GM18858 (cell line): ENCODE data around the gene PLA2G6.

ENCODE experiments used
- ATAC-seq: cut with Tn5 transposase; IDR thresholded peaks from one replicate; pipeline ENCODE4 v1.9.1; 2021; ENCODE audit not compliant: unreplicated experiment

The PLA2G6 gene

DNA sequence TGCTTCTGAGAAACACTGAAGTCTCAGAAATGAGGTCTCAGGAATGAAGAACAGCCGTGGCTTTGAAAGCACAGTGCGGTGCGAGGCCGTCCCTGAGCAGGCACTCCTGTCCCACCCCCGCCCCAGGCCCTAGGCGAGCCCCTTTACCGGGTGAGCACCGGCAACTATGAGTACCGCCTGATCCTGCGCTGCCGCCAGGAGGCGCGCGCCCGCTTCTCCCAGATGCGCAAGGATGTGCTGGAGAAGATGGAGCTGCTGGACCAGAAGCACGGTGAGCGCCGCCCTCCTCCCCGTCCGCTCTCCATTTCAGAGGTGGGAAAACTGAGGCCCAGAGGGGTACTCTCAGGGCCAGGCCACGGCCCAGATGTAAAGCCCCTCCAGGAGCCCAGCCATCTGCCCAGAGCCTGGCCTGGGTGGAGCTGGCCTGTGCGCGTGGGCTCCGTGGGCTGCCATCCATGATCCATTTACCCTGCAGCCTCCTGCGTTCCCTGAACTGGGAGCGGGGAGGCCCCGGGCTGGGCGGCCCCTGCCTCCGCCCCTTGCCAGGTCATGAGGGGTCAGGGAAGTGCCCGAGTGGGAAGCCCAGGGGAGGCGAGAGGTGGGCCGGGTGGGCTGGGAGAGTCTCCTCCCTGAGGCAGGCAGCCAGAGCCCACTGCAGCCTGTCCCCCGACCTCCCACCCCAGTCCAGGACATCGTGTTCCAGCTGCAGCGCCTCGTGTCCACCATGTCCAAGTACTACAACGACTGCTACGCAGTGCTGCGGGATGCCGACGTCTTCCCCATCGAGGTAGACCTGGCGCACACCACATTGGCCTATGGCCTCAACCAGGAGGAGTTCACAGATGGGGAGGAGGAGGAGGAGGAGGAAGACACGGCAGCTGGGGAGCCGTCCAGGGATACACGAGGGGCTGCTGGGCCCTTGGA is 107.2 kb downstream of the PLA2G6 start:
- ATAC-seq = no peak

DNA sequence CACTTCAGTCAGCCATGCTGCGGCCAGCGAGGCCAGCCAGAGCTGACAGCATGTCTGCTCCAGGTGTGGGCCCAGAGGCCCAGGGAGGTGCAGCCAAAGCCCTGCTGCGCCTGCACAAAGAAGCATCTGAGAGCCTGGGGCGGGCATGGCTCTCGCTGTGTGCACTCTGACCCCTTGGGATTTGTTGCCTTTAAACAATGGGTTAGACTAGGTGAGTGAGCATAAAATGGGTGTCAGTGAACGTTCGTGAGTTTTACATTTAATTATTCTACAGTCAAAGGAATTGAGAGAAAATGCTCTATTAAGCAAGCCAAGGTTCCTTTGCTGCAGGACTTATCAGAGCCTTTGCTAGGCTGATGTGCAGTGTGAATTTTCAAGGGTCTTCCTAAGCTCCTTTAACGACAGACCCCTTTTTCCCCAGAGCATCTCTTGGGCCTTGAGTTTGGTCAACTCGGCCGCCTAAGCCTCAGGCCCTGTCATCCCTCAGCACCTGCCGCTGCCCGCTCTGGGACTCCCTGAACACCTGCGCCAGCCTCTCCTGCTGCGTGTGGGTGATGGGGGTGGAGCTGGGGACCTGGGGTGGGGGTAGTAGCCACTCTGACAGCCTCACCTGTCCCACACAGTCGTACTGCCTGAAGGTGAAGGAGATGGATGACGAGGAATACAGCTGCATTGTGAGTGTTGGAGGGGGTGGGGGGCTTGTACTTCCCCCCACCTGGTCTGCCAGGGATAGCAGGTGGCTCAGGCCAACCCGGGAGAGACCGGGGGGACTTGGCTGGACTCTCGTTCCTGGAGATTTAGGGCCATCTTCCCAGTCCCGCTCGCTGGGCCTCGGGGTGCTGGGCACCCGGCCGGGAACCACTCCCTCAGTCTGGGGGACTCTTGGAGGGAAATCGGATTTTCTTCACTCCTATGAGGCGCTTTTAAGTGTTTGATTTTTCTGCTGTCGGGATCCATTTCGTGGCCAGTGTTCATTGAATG is 108.2 kb downstream of the PLA2G6 start:
- ATAC-seq = no peak

DNA sequence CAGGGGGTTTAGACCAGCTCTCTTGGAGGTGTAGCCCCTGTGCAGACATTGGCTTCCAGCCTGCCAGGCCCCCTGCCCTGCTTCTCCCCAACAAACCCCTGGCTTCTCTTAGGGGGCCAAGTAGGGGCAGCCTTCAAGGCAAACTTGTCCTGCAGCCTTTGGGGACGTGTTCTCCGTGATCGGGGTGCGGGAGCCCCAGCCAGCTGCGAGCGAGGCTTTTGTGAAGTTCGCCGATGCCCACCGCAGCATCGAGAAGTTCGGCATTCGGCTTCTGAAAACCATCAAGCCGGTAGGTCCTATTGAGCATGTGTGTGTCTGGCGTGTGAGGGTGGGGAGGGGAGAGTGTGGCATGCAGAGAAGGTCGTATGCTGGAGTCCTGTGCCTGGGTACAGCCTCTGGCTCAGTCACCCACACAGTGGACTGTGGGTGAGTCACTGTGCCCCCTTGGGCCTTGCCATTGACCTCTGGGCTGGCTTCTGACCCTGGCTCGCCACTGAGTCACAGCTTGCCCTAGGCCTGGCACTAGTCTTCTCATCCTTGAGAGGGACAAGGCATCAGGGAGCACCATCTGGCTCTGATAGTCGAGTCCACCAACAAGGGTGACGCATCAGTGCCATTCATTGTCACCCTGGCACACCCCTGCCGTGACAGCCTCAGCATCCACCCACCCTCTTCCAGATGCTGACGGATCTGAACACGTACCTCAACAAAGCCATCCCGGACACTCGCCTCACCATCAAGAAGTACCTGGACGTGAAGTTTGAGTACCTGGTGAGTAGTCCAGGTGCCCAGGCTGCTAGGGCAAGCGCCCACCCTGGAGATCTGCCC is 109.1 kb downstream of the PLA2G6 start:
- no peak for ATAC-seq

DNA sequence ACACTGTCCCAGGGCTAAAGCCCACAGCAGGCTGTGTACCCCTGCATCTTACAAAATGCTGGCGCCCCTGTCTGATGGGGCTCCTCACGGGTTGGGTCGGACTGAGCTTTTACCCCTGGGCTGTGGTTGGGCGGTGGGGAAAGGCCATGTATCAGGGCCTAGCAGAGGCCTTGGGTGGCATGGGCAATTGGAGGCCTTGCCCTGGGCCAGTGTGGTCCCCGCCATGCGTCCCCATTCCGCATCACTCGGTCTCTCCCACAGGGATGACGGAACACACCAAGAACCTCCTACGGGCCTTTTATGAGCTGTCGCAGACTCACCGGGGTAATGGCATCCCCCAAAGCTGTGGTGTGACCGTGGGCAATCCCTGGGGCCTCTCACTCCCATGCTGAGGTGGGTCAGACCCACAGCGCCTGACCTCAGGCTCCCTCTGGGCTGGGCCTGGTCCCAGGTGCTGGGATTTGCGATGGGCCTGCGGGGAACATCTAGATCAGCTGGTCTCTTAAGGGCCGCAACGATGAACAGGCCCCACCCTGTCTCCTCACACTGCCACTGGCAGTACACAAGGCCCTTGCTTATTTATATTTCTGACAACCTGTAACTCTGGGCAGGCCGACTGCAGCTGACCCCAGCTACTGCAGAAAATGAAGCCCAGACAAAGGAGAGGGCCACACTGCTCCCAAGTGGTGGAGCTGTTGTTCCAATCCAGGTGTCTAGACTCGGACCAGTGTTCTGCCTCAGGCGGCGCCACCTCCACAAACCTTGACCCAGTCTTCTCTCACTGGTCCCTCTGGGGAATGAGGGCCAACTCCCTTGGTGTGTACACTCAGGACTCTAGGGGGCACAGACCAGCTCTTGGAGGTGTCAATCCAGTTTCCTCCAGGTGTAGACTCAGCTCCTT is 110.0 kb downstream of the PLA2G6 start:
- ATAC-seq = no peak

DNA sequence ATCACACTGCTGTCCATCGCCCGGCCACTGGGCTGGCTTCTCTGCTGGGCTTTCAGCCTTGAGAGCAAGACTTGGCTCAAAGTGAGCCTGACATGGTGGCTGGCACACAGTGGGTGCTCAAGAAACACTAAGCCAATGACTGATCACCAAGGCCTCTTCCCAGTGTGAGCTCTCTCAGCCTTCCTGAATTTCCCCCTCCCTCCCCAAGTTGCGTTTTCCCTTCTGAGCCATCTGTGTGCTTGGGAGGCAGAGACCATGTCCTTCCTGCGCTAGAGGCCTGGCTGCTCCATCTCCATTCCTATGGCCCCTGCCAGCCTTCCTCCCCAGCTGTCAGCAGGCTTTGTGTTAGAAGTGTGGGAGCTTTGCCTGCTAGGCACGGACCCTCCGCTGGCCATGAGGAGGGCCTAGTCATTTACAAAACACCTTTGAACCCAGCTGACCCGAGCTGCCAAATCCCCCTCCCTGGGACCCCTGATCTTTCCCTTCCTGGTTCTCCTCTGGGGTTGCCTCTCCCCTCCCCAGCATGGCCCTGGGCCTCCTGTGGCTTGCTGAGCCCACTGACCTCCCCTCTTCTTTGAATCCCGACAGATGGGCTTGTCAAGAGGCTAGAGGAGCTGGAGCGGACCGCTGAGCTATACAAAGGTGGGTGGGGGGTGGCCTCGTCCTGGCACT is 111.2 kb downstream of the PLA2G6 start:
- ATAC-seq = no peak

DNA sequence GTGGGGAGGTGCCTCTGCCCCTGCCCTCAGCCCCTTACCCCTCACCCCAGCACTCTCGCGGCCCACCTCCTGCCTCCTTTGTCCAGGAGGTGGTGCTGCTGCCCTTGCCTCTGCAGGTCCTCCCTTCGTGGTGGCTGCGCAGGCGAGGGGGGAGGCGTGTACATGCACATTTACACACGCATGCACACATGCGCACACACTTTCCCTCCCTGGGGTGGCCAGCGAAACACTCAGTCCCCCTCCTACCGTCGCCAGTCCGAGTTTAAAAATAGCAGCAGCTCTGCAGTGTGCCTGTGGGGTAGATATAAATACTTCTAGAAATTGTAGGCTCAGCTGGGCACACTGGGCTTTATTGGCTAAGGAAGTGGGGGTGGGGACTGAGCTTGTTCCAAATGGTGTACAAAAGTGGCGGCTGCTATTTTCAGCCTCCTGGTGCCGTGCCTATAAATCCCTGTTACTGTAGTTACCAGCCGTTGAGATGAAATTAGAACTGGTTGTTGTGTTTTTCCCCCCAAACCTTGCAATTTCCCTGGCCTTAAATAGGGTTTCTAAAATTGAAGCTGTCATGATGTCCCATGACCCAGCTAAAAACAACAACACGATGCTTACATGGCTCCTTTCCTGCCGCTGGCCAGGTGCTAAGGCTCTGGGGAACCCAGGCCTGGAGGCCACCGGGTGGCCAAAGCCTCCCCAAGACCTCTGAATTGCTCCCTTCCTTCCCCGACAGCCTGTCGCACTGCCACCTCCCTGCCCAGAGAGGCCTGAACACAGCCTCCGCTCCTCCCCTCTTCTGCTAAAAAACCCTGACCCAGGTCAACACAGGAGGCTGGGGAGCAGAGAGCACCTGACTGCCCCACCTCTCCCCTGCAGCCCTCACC is 112.0 kb downstream of the PLA2G6 start:
- ATAC-seq = no peak

DNA sequence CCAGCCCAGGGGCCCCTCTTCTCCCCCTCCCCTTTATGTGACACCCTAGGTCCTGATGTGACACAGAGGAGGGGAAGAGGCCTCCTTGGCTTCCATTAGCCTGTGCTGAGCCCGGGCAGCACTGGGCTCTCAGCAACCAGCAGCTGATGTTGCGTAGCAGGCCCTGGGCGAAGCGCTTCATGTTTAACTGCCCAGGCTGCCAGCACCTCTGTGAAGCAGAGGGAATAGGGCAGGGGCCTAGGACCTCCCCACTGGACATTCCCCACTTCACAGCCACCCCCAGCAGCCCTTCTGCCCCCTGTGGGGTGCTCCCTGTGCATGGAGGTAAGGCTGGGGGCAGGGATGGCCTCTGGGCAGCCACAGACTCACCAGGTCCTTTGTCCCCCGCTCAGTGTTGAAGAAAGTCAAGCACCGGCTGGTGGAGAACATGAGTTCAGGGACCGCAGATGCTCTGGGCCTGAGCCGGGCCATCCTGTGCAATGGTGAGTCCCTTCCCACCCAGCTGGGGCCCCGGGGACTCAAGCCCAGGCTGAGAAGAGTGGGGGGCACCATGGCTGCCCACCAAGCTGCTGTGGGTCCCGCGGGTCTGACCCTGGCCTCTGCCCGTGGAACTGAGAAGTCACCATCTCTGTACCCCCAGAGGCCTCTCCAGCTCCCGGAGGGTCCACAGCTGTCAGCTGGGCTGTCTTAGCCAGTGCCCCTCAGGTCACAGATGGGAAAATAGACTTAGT is 112.8 kb downstream of the PLA2G6 start:
- no peak for ATAC-seq

DNA sequence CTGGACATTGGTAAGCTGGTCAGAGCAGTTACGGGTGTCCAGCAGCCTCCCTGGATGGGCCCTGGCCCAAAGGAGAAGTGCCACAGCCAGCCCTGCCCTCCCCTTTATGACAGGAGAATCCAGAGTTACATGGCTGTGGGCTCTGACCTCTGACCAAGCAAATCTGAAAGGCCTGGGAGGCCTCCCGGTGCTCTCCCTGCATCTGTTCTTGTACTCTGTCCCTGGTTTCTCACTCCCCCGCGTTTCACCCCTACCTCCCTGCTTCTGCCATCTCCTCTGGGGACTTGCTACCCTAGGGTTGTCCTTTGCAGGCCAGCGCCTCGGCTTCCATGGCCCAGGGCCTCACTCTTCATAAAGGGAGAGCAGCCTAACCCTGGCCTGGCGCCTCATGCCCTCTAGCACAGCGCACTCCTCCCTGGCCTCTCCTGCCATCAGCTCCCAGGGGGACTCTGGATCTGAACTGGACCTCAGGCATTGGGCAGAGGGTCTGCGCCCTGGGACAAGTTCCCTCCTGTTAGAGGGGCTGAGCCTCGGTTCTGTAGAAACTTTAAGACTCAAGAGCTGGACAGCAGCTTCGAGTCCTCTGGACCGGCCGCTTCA is 113.8 kb downstream of the PLA2G6 start:
- no peak for ATAC-seq

DNA sequence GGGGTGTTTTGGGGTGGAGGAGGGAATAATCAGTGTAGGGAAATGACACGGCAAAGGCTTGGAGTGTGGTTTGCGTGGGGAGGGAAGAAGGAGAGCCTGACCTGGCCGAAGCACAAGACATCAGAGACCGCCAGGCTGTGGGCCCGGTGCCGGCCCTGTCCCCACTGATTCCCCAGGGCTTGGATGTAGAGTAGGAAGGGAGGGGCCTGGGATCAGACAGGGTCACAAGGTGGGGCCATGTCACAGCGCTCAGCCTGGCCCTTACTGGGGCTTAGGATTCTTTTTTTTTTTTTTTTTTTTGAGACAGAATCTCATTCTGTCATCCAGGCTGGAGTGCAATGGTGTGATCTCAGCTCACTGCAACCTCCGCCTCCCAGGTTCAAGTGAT is 114.6 kb downstream of the PLA2G6 start:
- ATAC-seq = no peak

DNA sequence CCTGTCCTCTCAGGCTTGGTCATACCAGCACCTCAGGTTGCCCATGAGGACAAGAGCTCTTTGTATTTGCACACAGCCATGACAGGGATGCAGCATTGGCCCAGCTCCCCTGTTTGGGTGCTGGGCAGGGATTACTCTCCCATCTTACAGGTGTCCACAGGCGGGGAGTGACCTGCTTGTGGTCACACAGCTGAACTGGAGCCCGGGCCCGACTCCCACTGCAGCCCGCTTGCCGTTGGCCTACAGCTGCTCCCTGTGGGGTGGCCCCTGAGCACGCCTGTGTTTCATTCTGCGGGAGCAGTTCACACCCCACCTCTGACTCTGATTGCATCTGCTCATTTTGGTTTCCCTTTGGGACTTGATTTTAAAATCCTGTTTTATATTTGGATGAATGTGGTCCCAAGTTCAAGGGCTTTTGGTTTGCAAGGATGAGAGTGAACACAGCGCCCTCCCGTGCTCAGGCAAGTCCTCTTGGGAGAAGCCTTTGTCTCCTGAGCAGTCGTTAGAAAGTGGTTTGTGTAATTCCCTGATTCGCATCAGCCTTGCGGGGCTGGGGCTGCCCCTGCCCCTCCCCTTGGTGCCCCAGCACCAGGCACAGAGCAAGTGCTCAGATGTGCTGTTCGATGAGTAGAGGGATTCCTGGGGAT is 115.1 kb downstream of the PLA2G6 start:
- ATAC-seq = no peak

DNA sequence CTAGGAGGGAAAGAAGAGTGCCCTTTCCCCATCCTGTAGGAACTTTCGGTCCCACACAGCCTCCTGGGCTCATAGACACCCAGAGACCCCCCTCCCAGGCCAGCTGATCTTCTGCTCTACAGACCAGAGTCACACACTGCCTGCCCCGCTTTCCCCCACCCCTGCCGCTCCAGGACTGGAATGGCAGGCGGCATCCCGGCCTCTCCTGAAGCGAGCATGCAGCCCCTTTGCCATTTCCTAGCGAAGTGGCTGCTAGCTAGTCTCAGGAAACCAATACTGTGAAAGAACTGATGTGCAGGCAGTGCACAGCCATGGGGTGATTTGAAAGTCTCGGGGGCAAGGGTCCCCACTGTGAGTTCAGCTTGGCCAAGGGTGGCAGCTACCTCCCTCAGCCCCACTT is 116.1 kb downstream of the PLA2G6 start:
- no peak for ATAC-seq

DNA sequence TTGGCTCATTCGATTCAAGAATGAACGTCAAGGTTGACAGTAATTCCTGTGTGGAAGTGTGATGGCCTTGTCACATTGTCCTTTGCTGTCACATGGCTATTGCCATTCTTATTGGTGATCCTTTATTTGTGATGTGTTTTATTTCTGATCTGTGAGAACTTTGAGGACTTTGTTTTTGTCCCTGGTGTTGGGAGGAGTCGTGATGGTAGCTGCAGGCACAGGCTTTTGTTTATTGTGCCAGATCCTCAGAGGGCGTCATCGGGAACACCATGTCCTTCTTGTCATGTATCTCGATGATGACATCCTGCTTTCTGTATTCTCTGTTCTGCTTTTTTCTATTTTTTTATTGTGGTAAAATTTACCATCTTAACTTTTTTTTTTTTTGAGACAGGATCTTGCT is 118.8 kb downstream of the PLA2G6 start:
- ATAC-seq = no peak
